GM19043 (cell line): ENCODE data around the gene MYRF.

Experiments used
- ATAC-seq: cut with Tn5 transposase; IDR thresholded peaks from one replicate; pipeline ENCODE4 v1.9.1; 2021; ENCODE audit warnings: low read depth; ENCODE audit not compliant: unreplicated experiment

The MYRF gene

DNA sequence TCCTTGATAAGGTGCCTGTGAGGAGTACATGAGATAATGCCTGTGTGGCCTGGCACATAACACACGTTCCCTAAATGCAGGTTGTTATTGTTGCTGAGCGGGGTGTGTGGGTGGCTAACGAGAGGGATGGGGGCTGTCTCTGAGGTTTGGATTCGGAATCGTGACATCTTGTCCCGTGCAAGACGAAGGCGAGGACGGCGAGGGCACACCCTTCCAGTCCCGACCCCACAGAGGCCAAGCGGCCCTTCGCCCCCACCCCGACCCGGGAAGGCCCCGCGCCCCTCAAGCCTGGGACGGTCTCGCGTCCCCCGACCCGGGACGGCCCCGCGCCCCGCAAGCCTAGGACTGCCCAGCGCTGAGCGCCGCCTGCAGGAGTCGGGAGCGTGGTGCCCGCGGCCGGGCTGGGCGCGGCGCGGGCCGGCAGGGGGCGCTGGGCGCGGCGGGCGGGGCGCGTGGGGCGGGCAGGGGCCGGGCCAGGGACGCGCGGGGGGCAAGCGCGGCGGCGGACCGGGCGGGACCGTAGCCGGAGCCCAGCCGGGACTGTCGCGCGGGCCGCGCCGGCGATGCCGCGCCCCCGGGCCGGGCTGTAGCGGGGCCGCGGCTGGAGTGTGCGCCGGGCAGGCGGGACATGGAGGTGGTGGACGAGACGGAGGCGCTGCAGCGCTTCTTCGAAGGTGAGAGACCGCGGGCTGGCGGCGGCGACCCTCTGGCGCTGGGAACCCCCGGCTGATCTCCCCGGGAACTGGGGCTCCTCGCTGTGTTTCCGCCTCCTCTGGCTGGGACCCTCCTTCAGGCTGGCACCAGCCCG, at the start of gene MYRF:
Gene MYRF (plus strand): TSS at position 520 of the 808 bp plus-strand sequence. CDS start 109 bp downstream, at position 629.
- ATAC-seq, result no peak

DNA sequence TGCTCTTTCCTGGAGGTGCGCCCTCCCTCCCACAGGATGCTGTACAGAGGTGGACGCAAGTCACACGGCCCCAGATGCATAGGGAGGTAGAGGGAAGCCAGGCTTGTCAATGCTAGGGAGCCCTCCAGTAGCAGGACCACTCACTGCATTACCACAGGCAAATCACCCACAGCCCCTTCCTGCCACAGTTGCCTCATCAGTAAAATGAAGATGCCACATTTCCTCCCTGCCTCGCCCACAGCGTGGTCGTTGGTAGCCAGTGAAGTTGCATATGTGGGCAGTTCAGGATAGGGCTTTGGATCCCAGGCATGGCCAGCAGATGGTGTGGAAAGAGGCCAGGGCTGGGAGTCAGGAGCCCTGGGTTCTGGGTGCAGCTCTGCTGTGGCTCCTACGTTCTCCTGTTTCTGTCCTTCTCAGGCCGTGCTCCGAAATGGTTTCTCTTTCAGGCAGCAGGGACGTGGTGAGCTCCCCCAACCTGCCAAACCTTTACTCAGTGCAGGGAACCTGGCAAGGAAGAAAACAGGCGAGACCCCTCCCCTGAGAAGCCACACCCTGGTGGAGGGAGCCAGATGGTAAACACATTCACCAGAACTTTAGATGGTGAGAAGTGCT, 49.6 kb upstream of the MYRF start:
- ATAC-seq, result no peak

DNA sequence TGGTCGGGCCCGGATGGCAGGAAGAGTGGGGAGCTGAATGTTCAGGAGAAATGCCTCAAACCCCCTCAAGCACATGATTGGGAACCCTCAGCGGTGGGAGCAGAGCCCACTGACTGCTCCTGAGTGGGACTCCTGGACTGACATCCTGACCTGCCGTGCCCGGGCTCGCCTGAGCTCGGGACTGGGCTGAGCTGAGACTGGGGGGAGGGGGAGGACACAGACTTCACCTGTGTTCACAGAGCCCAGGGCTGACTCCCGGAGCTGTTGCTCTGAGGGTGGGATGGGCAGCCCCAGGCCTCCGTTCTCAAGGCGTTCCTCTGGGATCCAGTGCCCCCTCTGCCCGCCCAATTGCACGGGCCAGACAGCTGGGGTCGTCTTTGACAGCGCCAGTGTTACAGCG, 47.6 kb upstream of the MYRF start:
- no peak for ATAC-seq

DNA sequence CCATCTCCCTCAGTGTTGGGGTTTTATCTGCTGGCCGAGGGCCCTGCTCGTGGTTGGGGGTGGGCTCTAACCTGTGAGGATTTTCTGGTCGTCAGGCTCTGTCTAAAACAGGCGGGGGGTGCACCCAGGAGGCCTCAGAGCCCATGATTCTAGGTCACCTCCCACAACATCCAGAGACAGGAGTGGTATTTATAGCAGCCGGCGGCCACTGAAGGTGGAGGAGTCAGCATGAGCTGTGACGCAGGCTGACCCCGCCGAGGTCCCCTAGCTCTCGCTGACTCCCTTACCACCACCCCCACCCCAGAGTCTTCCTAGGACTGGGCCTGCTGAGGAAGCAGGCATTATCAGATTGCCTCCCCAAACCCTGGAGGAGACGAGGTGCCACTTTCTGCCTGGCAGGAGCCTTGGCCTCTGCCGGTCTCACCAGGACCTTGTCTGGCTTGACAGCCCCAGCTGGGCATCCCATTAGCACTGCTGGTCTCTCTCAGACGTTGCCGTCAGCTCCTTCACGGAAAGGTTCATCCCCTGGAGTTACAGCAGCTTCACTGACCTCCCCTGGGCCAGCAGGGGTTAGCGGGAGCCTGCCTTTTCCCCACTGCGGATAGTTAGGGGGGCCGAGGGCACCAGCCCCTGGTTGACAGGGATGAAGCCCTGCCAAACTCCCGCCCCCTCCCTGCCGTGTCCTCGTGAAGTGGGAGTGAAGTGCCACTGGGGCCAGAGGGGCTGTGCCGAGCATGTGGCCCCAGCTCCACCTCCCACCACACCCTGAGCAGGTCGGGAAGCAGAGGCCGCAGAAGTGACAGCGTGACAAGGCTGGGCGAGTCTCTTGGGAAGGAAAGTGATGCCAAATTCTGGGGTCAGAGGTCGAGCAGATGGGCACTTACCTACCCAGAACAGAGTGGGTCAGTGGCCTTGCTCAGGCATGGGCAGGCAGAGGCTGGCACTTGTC, 45.7 kb upstream of the MYRF start:
- no peak for ATAC-seq

DNA sequence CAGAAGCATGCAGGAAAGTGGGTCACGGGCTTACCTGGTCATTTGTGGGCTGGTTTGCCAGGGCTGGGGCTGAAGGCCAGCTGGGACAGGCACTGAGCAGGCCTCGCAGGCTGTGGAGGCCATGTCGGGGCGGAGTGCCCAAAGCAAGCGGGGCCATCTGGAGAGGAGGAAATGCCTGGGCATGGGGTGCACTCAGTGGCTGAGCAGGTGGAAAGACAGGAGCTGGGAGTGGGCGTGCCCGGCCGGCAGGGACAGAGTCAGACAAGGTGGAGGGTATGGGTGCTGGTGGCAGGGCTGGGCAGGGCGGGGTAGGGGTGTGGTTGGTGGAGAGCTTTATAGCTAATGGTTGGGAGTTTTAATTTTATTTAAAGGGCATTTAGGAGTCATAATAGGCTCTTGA, 44.9 kb upstream of the MYRF start:
- no peak for ATAC-seq

DNA sequence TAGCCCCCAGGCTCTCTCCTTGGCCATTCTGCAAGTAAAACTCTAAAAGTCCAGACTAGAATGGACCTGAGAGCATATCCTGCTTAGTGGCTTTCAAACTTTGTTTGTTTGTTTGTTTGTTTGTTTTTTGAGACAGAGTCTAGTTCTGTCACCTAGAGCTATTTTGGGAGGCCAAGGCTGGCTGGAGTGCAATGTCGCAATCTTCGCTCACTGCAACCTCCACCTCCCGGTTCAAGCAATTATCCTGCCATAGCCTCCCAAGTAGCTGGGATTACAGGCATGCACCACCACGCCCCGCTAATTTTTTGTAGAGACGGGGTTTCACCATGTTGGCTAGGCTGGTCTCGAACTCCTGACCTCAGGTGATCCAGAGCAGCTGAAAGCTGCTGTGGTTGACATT, 43.3 kb upstream of the MYRF start:
- no peak for ATAC-seq

DNA sequence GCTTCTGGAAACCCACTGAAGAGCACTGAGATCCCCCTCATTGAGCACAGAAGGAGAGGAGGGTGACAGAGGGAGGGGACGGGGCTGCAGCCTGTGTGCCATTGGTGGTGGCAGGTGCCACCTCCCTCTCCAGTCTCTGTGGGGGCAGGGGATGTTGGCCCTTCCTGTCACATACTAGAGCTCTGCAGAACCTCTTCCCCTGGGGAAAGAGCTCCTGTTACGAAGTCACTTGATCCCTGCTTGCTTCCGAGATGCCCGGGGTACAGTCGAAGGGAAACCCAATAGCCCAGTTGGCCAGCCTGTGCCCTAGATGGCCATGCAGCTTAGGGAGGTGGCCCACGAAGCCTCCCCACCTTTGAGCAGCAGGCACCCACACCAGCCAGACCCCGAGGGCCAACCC, 42.9 kb upstream of the MYRF start:
- ATAC-seq, result no peak

DNA sequence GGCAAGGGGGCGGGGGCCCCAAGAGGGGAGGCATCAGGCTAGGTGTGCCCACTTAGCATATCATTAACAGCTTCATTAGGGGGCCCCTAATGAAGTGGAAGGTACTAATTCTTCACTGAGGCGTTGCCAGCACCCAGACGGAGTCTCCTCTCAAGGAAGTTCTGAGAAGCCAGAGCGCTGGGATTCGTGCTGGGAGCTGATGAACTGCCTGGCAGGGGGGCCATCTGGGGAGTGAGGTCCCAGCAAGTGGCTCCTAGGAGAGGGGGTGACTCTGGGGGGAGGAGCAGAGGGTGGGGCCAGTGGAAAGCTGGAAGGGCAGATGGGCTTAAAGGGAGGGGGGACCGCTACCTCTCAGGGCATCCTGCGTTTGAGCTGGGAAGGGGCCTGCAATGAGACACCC, 42.4 kb upstream of the MYRF start:
- ATAC-seq, result no peak

DNA sequence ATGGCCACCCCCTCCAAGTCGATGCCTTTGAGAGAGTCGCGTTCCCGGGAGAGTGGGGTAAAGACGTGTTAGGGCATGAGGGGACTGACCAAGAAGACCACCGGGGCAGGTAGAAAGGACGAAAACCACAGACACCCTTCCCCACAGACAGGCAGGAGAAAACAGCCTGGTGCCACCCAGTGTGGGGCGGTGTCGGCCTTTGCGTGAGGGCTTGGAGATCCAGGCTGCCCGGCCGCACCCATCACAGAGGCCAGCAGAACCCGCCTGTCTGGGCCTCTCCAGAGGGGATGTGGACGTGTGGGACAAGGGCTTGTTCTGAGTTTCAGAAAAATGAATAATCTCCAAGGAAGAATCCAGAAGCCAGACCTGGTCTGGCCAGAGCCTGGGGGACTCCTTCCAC, 41.4 kb upstream of the MYRF start:
- no peak for ATAC-seq

DNA sequence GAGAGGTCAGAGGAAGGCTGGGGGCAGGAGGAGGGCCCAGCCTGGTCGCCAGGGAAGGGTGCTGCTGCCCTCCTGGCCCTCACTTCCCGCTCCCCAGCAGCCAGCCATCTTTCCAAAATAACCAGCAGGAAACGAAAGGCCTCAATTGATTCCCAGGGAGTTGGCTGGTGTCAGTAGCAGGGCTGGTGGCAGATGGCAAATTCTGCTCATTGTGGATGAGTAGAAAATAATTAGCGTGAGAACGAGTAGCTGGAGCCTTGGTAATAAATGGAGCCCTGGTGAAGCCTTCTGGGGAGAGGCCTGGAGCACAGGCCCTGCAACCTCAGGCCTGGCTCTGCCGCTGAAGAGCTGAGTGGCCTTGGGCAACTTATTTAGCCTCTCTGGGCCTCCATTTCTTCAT, 40.9 kb upstream of the MYRF start:
- ATAC-seq, result no peak

DNA sequence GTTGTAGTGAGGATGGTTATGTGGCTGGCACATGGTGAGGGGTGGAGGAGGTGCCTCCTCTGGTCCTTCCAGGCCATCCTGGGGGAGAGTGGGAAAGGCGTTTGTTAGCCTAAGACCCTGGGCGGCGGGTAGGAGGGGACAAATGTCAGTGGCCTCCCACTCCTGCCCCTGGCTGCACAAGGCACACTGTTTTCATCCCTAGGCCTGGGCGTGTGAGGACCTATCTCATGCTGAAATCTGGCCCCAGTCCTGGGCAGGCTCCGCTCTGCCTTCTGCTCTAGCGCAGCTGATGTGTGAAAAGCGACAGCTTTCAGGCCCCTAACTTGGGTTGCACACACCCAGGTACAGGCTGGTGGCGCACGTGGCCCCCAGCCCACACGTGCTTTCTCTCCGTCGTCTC, 40.1 kb upstream of the MYRF start:
- ATAC-seq, result no peak

DNA sequence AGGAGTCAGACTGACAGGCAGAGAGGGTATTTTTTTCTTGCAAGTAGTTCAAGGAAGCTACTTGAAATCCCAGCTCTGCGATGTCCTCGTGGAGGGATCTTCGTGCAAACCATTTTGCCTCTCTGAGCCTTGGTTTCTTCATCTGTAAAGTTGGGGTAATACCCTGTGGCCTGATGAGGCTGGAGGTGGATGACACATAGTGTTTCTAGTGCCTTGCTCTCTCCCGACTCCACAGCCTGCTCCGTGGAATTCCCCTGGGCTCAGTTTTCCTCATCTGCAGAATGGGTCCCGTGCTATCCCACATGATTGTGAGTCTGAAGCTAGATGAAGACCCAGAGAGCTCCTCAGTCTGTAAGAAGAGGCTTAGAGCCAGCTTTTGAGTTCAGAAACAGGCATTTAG, 39.6 kb upstream of the MYRF start:
- no peak for ATAC-seq

DNA sequence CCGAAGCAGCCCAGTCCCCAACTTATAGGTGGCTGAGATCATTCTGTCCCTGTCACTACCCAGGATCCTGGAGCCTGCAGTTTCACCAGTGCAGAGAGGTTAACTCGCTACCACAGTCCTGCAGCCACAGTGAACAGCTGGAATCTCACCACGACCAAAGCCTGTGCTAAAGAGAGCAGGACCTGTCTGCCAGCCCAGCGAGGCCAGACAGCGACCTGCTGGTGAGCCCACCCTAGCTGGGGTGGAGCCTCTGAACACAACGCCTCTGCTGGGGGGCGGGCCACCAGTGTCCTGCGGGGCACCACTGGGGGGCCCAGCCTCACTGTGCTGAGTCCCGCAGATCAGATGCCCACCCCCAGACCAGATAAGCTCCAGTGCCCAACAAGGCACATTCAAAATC, 39.0 kb upstream of the MYRF start:
- ATAC-seq, result no peak

DNA sequence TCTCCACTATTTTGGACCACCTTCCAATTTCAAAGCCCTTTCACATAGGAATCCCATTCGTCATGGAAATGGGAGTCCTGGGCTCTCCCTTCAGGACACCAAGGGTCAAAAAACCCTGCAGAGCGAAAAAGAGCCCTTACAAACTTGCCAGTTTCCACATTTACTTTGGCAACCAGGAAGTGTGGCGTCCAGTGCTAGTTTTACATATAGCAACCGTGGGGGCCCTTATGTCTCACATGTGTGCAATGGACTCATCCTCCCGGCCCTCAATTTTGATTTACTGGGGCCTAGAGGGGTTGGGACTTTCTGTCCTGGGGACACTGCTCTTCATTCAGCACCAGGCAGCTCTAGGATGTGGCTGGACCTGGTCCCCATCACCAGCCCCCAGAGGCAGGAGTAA, 38.5 kb upstream of the MYRF start:
- ATAC-seq, result no peak

DNA sequence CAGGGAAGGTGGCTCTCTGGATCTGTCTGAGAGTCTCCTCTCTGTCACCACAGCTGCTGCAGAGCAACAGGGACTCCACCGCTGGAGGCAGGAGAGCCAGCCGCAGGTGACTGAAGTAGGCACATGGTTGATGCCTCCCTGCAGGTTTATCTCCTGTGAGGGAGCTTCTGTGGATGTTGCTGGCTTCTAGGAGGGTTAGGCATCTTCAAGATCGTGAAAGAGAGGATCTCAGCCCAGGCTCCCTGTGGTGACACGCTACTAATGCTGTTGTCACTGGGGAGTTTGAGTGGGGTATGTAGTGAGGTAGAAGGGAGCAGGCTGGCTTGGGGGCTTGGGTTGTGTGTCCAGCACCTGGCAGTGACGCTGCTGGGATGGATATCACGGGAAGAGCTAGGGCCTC, 38.1 kb upstream of the MYRF start:
- no peak for ATAC-seq

DNA sequence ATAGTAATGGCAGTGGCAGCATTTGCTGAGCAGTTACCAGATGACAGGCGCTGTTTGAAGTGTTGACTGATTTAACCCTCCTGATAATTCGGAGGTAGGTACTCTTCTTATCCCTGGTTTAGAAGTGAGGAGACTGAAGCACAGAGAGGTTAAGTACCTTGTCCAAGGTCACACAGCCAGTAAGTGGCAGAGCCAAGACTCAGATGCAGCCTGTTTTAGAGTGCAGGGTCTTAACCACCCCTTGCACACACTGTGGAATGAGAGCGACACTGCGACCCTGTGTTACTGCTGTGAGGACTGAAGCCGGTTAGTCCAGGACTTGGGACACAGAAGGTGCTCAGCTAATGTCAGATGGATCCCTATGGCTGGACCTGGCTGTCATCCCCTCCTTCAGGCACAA, 37.5 kb upstream of the MYRF start:
- ATAC-seq, result no peak

DNA sequence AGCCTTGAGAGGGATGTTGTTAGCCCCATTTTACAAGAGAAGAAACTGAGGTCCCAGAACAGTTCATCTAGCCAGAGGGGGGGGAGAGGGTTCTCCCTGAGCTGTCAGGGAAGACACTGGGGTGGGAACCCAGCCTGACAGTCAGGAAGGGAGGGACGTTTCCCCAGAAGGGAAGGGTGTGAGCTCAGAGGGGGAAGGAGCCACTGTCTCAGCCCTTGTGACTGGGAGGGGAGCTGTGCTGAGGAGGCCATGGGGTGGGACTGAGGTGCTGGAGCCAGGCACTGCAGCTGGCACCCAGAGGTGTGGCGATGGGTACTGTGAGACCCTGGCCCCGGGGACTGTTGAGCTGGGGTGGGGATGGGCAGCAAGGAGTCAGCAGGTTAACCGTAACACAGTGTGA, 36.6 kb upstream of the MYRF start:
- ATAC-seq, result no peak

DNA sequence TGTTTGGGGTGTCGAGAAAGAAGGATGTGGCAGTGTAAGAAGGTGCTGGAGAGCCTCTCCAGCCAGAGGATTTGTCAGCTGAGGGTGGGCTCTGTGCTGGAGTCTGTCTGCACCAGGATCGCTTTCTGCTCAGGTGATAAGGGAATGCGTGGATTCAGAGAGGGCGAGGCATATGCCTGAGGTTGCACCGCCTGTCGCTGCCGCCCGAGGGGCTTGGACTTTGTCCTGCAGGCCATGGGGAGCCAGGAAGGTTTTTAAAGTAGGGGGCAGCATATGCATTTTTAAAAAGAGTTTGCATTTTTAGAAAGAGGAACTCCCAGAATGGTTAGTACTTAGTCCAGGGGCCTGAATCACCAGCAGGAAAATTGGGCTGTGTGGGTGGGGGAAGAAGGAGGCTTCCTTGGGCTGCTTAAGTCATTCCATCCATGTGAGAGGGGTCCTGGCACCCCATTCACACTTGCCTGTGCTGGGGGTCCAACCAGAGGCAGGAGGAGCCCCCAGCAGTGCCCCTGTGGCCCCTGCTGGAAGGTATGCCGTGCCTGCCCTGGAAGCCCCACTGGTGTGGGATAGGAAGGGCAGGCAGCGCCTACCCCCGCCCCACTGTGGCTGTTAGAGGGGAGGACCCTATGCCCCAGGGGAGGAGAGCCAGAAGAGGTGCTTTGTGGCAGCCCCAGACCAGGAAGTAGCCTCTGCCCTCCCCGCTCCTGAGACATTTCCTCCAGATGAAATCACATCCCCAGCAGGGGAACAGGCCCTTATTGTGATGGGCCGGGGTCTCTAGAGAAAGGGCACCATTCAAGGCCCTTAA, 35.8 kb upstream of the MYRF start:
- no peak for ATAC-seq

DNA sequence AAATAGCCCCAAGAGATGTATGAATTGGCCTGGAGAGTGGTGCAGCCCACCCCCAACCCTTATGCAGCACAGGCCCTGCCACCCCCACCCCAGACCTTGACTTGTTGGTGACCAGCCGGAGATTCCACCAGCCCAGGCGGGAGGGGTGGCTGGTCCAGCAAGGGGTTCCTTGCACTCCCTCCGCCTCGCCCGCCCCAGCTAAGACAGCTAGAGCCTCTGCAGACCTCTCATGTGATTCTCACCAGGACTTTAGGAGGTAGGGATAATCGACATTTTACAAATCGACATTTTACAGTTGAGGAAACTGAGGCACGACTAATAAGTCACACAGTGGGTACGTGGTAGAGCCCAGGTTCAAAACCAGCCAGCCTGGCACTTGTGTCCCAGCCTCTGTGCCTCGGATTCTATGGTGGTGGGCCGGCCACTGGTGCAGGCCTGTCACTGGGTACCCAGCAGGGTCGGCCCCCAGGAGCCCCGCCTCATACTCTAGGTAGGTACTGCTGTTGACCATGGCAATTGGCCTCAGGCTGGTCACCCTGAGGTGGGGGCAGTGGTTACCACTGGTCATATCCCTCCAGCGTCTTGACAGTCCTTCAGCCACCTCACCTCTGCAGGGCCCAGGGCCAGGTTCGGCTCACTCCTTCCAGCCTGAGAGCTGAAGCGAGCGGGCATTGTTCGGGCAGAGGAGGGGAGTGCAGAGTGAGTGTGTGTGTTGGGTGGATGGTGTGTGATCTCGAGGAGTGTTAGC, 35.0 kb upstream of the MYRF start:
- no peak for ATAC-seq

DNA sequence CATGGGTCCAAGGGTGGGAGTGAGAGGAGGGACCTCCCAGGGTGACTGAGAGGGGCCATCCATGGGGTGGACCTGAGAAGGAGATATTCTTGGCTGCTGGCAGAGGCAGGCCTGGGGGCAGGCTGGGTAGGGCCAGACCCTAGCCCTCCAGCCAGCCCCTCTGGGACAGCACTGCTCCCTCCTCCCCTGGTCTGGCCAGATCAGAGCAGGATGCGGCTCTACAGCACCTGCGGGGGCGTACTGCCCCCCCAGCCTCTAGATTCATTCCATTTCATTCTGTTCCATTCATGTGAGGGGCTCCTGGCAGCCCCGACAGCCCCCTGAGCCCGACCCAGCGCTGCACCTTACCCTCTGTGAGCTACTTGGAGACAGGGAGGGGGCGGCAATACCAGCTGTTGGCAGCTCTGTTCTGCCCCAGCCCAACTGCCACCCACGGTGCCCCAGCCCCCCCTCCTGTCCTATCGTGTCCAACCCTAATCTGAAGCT, 34.3 kb upstream of the MYRF start:
- ATAC-seq, result no peak
